ENCODE measurements around the gene NOL3. TPM values are rescaled to one million over a fixed set of nuclear protein-coding genes. Genes with fewer than 3 reads are reported as not detected.
A peak's percentile ranks its signal among the peaks of the same experiment; 100 is the strongest.

NOL3 gene
- total and polyA plus RNA-seq, 2 of the 13 experiments (the other 11 are each of a cell fraction or from before 2014, with no cell fraction given) = 5.7 to 20.5 TPM

DNA sequence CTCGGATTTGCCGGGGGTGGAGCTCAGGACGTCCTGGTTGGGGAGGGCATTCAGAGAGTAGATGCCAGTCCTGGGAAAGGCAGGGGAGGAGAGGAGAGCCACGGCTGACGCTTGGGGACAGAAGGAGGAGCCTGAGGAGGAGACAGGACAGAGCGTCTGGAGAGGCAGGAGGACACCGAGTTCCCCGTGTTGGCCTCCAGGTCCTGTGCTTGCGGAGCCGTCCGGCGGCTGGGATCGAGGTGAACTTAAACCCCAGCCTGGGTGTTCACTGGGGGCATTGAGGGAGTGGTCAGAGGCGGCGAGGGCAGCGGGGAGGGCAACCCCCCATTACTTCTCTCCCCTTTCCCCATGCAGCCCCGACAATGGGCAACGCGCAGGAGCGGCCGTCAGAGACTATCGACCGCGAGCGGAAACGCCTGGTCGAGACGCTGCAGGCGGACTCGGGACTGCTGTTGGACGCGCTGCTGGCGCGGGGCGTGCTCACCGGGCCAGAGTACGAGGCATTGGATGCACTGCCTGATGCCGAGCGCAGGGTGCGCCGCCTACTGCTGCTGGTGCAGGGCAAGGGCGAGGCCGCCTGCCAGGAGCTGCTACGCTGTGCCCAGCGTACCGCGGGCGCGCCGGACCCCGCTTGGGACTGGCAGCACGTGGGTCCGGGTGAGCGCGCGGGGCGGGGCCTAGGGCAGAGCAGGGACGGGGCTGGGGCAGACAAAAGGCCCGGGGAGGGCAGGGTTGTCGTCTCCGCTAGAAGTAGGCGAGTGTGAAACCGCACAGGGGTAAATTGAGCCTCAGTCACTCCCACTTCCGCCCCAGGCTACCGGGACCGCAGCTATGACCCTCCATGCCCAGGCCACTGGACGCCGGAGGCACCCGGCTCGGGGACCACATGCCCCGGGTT is 3.7 kb downstream of the NOL3 start (continued):
- TF ChIP-seq RCOR2 (CRISPR knock-in tag; IDR thresholded peaks at IDR 0.05) (no peak), ZNF674 (CRISPR knock-in tag; IDR thresholded peaks at IDR 0.05; ENCODE audit: low read depth) (0 out of 2 replicates have a peak, but pooled peaks have one; percentile 11), MTF2 (CRISPR knock-in tag; IDR thresholded peaks at IDR 0.05; ENCODE audit: borderline replicate concordance) (no peak; the same call in 1 of the 2 replicates), TRAFD1 (CRISPR knock-in tag; IDR thresholded peaks at IDR 0.05; ENCODE audit: borderline replicate concordance) (no peak), ZSCAN20 (CRISPR knock-in tag; IDR thresholded peaks at IDR 0.05; ENCODE audit: borderline replicate concordance) (no peak), TARDBP (CRISPR knock-in tag; IDR thresholded peaks at IDR 0.05) (peak; percentile 91), ZNF747 (CRISPR knock-in tag; IDR thresholded peaks at IDR 0.05; ENCODE audit: borderline replicate concordance) (peak; percentile 79; the same call in 1 of the 2 replicates), ZNF414 (CRISPR knock-in tag; IDR thresholded peaks at IDR 0.05) (peak; percentile 88), ARNT (IDR thresholded peaks at IDR 0.05) (no peak), SP4 (CRISPR knock-in tag; IDR thresholded peaks at IDR 0.05) (peak; percentile 89), ZNF761 (CRISPR knock-in tag; conservative IDR thresholded peaks at IDR 0.05) (peak; percentile 82), TOE1 (CRISPR knock-in tag; IDR thresholded peaks at IDR 0.05) (0 out of 2 replicates have a peak, but pooled peaks have one; percentile 51), PCBP2 (optimal IDR thresholded peaks at IDR 0.05; ENCODE audit: low read depth, low read length, poor library complexity, severe bottlenecking) (no peak), EEA1 (CRISPR knock-in tag; IDR thresholded peaks at IDR 0.05; ENCODE audit: borderline replicate concordance) (peak; percentile 80; the same call in 1 of the 2 replicates), BATF2 (CRISPR knock-in tag; IDR thresholded peaks at IDR 0.05) (peak; percentile 93)
- TF ChIP-seq, protein P1, sequence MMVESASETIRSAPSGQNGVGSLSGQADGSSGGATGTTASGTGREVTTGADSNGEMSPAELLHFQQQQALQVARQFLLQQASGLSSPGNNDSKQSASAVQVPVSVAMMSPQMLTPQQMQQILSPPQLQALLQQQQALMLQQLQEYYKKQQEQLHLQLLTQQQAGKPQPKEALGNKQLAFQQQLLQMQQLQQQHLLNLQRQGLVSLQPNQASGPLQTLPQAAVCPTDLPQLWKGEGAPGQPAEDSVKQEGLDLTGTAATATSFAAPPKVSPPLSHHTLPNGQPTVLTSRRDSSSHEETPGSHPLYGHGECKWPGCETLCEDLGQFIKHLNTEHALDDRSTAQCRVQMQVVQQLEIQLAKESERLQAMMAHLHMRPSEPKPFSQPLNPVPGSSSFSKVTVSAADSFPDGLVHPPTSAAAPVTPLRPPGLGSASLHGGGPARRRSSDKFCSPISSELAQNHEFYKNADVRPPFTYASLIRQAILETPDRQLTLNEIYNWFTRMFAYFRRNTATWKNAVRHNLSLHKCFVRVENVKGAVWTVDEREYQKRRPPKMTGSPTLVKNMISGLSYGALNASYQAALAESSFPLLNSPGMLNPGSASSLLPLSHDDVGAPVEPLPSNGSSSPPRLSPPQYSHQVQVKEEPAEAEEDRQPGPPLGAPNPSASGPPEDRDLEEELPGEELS (CRISPR knock-in tag; IDR thresholded peaks at IDR 0.05) = peak; percentile 52; the same call in 1 of the 2 replicates
- TF ChIP-seq, protein P2, sequence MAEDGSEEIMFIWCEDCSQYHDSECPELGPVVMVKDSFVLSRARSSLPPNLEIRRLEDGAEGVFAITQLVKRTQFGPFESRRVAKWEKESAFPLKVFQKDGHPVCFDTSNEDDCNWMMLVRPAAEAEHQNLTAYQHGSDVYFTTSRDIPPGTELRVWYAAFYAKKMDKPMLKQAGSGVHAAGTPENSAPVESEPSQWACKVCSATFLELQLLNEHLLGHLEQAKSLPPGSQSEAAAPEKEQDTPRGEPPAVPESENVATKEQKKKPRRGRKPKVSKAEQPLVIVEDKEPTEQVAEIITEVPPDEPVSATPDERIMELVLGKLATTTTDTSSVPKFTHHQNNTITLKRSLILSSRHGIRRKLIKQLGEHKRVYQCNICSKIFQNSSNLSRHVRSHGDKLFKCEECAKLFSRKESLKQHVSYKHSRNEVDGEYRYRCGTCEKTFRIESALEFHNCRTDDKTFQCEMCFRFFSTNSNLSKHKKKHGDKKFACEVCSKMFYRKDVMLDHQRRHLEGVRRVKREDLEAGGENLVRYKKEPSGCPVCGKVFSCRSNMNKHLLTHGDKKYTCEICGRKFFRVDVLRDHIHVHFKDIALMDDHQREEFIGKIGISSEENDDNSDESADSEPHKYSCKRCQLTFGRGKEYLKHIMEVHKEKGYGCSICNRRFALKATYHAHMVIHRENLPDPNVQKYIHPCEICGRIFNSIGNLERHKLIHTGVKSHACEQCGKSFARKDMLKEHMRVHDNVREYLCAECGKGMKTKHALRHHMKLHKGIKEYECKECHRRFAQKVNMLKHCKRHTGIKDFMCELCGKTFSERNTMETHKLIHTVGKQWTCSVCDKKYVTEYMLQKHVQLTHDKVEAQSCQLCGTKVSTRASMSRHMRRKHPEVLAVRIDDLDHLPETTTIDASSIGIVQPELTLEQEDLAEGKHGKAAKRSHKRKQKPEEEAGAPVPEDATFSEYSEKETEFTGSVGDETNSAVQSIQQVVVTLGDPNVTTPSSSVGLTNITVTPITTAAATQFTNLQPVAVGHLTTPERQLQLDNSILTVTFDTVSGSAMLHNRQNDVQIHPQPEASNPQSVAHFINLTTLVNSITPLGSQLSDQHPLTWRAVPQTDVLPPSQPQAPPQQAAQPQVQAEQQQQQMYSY (CRISPR knock-in tag; IDR thresholded peaks at IDR 0.05) = no peak
- TF ChIP-seq, protein P3, sequence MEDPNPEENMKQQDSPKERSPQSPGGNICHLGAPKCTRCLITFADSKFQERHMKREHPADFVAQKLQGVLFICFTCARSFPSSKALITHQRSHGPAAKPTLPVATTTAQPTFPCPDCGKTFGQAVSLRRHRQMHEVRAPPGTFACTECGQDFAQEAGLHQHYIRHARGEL (CRISPR knock-in tag; IDR thresholded peaks at IDR 0.05) = 0 out of 2 replicates have a peak, but pooled peaks have one; percentile 8
